HCT116 (cell line): ENCODE results near the gene PIAS2.

ENCODE experiments used
- CTCF ChIP-seq, 3 experiments: fragments of 200-600 bp in 1 of 3; sonication (generic) in 1 of 3; IDR thresholded peaks in 2 of 3; conservative IDR thresholded peaks in 1 of 3; 2 replicates each; pipeline ENCODE4 v1.5.1; 2012 to 2017; ENCODE audit warnings: low read depth in 2 of 3, low read length in 2 of 3, antibody characterized with exemption in 1 of 3, borderline replicate concordance in 1 of 3, control low read depth in 1 of 3, mild to moderate bottlenecking in 1 of 3, mixed read lengths in 1 of 3, mixed run types in 1 of 3, moderate library complexity in 1 of 3; ENCODE audit not compliant: insufficient read depth in 1 of 3
- EZH2 ChIP-seq: fragments of 200-600 bp; sonication (generic); IDR thresholded peaks from 2 replicates; pipeline ENCODE4 v1.6.1; 2017; ENCODE audit warnings: antibody characterized with exemption, mixed run types
- JUND ChIP-seq: IDR thresholded peaks from 2 replicates; pipeline ENCODE4 v1.6.1; 2012
- POLR2A ChIP-seq: IDR thresholded peaks from 2 replicates; pipeline ENCODE4 v1.7.0; 2011; ENCODE audit warnings: borderline replicate concordance; ENCODE audit not compliant: insufficient read depth, insufficient read length; ENCODE audit errors: extremely low read depth
- RAD21 ChIP-seq: IDR thresholded peaks from 2 replicates; pipeline ENCODE4 v1.6.1; 2012; ENCODE audit warnings: low read depth, mild to moderate bottlenecking
- YY1 ChIP-seq: IDR thresholded peaks from 2 replicates; pipeline ENCODE4 v1.6.1; 2011; ENCODE audit warnings: low read length, low read depth, moderate library complexity, mild to moderate bottlenecking; ENCODE audit not compliant: insufficient replicate concordance; ENCODE audit errors: extremely low read depth
- TF ChIP-seq, protein P1 (sequence below): IDR thresholded peaks from 2 replicates; pipeline ENCODE4 v1.6.1; 2012

DNA sequence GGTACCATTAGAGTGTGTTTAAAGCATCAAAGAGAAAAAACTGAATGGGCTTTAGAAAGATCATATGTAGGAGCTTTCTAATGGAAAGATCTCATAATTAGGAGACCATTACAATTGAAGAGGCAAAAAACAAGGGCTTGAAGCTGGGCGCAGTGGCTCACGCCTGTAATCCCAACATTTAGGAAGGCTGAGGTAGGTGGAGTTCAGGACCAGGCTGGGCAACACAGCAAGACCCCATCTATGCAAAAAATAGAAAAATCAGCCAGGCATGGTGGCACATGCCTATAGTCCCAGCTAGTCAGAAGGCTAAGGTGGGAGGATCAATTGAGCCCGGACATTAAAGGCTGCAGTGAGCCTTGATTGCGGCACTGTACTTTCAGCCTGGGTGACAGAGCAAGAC lies 59.0 kb downstream of the PIAS2 start:
- TF ChIP-seq POLR2A, result no peak
- no peak for TF ChIP-seq RAD21
- no peak for TF ChIP-seq CTCF (IDR thresholded peaks at IDR 0.05 in 2 of 3, conservative IDR thresholded peaks at IDR 0.05 in 1 of 3; ENCODE audit: borderline replicate concordance in 1 of 3, insufficient read depth in 1 of 3, low read depth in 2 of 3, low read length in 2 of 3)
- TF ChIP-seq, protein P1, sequence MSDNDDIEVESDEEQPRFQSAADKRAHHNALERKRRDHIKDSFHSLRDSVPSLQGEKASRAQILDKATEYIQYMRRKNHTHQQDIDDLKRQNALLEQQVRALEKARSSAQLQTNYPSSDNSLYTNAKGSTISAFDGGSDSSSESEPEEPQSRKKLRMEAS, result no peak
- no peak for TF ChIP-seq JUND
- no peak for TF ChIP-seq YY1
- no peak for TF ChIP-seq EZH2
